Measurements from ENCODE around the gene ANKLE1. TPM values are rescaled to one million over a fixed set of nuclear protein-coding genes. Genes with fewer than 3 reads are reported as not detected.

ANKLE1 gene
- 0.37 and 0.39 TPM in 2 replicates for total RNA-seq

GRCh38 chr19:17281391-17282304, at the start of gene ANKLE1:
ANKLE1 (plus strand) TSS chr19:17281901; CDS start chr19:17281921, 20 bp downstream.

GRCh38 chr19:17245535-17245984, 36.1 kb upstream of the ANKLE1 start, which contains the start of gene NR2F6:
NR2F6 (minus strand) TSS chr19:17245919; CDS start chr19:17245220, 699 bp downstream.

GRCh38 chr19:17264641-17264979, 17.1 kb upstream of the ANKLE1 start, which contains the start of gene USHBP1:
USHBP1 (minus strand) TSS chr19:17264745; CDS start chr19:17264299, 446 bp downstream.

GRCh38 chr19:17266975-17267788, 14.5 kb upstream of the ANKLE1 start, which contains the start of gene BABAM1:
BABAM1 (plus strand) TSS chr19:17267443; CDS start chr19:17268807, 1,364 bp downstream.

GRCh38 chr19:17303167-17303939, 21.7 kb downstream of the ANKLE1 start, which contains the start of gene ABHD8:
ABHD8 (minus strand) TSS chr19:17303425; CDS start chr19:17301616, 1,809 bp downstream.

GRCh38 chr19:17305517-17306284, 24.0 kb downstream of the ANKLE1 start, which contains the start of gene MRPL34:
MRPL34 (plus strand) TSS chr19:17305872; CDS start chr19:17305893, 21 bp downstream.

GRCh38 chr19:17309198-17309964, 27.7 kb downstream of the ANKLE1 start, which contains the start of gene DDA1:
DDA1 (plus strand) TSS chr19:17309563; CDS start chr19:17309655, 92 bp downstream.

GRCh38 chr19:17334414-17335409, 53.0 kb downstream of the ANKLE1 start, which contains the start of gene ANO8:
ANO8 (minus strand) TSS chr19:17334855; CDS start chr19:17334670, 185 bp downstream.

Other genes with a start within 250 kb of the ANKLE1 start
- gene HAUS8, start 206.4 kb upstream of the ANKLE1 start, total RNA-seq, result 3.3 and 6.3 TPM in 2 replicates
- 71.3 and 85.0 TPM in 2 replicates for gene MYO9B, start 206.1 kb upstream of the ANKLE1 start, total RNA-seq
- gene USE1, start 66.5 kb upstream of the ANKLE1 start, total RNA-seq, result 16.2 and 22.8 TPM in 2 replicates
- gene OCEL1, start 55.7 kb upstream of the ANKLE1 start, total RNA-seq, result 2.5 and 2.9 TPM in 2 replicates
- gene NR2F6, start 36.0 kb upstream of the ANKLE1 start, total RNA-seq, result 26.8 and 40.1 TPM in 2 replicates
- under 0.01 TPM in 1 of 2 replicates, not detected in the other for gene USHBP1, start 17.2 kb upstream of the ANKLE1 start, total RNA-seq
- gene BABAM1, start 14.5 kb upstream of the ANKLE1 start, total RNA-seq, result 91.7 and 105 TPM in 2 replicates
- 6.6 and 9.0 TPM in 2 replicates for gene ABHD8, start 21.5 kb downstream of the ANKLE1 start, total RNA-seq
- 29.1 and 30.9 TPM in 2 replicates for gene MRPL34, start 24.0 kb downstream of the ANKLE1 start, total RNA-seq
- gene DDA1, start 27.7 kb downstream of the ANKLE1 start, total RNA-seq, result 7.7 and 15.4 TPM in 2 replicates
- 4.8 and 5.1 TPM in 2 replicates for gene ANO8, start 53.0 kb downstream of the ANKLE1 start, total RNA-seq
- gene GTPBP3, start 55.7 kb downstream of the ANKLE1 start, total RNA-seq, result 10.3 and 18.8 TPM in 2 replicates
- gene PLVAP, start 95.4 kb downstream of the ANKLE1 start, total RNA-seq, result not detected in 2 replicates
- not detected in 2 replicates for gene CCDC194, start 112.3 kb downstream of the ANKLE1 start, total RNA-seq
- 0.20 and 1.8 TPM in 2 replicates for gene BST2, start 123.7 kb downstream of the ANKLE1 start, total RNA-seq
- 45.7 and 49.2 TPM in 2 replicates for gene MVB12A, start 138.1 kb downstream of the ANKLE1 start, total RNA-seq
- gene TMEM221, start 166.8 kb downstream of the ANKLE1 start, total RNA-seq, result not detected in 2 replicates
- not detected in 2 replicates for gene NXNL1, start 179.0 kb downstream of the ANKLE1 start, total RNA-seq
- 15.8 and 26.1 TPM in 2 replicates for gene SLC27A1, start 188.6 kb downstream of the ANKLE1 start, total RNA-seq
- gene PGLS, start 229.7 kb downstream of the ANKLE1 start, total RNA-seq, result 49.9 and 60.6 TPM in 2 replicates